ENCODE measurements around the gene TICRR. TPM values are rescaled to one million over a fixed set of nuclear protein-coding genes. Genes with fewer than 3 reads are reported as not detected.

The TICRR gene
- total and polyA plus RNA-seq, 9 donors: 0.08 to 0.32 (median 0.25) TPM

DNA sequence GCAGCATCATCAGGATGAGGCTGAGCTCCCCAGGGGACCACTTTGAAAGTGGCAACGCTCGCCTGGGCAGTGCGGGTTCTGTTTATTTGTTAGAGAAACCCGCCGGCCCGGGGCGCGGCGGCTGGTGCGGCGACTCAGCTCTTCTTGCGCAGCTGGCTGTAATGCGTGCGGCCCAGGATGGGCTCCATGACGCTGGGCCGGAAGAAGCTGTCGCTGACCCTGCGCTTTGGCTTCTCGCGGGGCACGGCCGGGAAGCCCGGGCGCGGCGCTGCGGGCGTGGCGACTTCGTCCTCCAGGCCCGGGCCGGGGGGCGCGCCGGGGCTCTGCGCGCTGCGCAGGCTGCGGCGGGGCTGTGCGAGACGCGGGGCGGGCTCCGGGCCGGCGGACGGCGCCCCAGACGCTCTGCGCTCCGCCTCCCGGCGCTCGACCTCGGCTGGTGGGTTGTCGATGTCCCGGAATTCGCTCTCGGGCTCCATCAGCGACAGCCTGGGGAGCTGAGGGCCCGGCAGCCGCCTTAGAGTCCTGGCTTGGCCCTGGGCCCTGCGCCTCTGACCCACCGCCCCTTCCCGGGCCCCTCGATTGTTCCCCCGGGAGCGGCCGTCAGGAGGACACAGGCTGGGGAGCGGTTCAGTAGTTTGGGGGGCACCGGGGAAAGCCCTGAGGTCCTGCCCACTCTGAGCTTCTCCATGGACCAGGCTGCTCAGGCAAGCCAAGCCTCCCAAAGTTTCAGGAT, 90.3 kb downstream of the TICRR start:
- peak; percentile 61 to 80 (median 73) for DNase-seq

DNA sequence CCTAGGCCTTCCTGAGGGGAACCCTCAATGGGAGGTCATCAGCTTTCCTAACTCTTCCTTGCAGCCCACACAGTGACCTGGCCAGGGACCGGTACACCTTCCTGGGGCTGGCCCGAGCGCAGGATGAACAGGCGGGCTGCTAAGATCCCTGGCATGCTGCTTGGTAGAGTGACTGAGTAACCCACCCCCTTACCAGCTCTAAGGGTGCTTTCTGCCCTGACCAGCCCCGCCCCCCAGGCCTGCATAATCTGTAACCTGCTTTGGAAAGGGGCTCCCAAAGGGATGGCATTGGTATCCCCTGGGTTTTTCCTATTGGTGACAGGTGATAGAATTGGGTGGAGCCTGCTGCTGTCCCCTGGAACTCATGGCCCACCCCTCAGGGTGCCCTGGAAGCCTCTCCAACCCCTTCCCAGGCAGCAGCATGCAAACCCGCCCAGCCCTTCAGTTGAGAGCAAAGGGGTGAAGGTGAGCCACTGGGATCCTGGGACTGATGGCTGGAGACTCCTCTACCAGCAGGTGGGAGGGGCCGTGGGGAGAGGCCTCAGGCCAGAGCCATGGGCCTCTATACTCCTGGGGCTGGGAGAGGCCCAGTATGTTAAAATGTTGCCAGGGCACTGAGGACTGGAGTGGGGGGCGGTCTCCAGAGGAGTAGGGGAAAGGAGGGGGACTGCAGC, 91.1 kb downstream of the TICRR start:
- DNase-seq: peak in 1 of 5 donors; percentile 45
- peaks cover 7% of the 10 kb centered on the region for H3K4me1 ChIP-seq (ENCODE audit: insufficient read depth)
- H3K36me3 ChIP-seq: no peaks in the 10 kb centered on the region
- WGBS, 3 donors: 84 to 91% (median 89%) methylated on average over 8 of the region's 8 CpGs
- no peaks in the 10 kb centered on the region for H3K27me3 ChIP-seq
- TF ChIP-seq, protein P1, sequence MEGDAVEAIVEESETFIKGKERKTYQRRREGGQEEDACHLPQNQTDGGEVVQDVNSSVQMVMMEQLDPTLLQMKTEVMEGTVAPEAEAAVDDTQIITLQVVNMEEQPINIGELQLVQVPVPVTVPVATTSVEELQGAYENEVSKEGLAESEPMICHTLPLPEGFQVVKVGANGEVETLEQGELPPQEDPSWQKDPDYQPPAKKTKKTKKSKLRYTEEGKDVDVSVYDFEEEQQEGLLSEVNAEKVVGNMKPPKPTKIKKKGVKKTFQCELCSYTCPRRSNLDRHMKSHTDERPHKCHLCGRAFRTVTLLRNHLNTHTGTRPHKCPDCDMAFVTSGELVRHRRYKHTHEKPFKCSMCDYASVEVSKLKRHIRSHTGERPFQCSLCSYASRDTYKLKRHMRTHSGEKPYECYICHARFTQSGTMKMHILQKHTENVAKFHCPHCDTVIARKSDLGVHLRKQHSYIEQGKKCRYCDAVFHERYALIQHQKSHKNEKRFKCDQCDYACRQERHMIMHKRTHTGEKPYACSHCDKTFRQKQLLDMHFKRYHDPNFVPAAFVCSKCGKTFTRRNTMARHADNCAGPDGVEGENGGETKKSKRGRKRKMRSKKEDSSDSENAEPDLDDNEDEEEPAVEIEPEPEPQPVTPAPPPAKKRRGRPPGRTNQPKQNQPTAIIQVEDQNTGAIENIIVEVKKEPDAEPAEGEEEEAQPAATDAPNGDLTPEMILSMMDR (IDR thresholded peaks at IDR 0.05): no peak
- TF ChIP-seq POLR2A (IDR thresholded peaks at IDR 0.05) (no peak), EP300 (IDR thresholded peaks at IDR 0.05) (no peak)
- peak overlapping the region; percentile 79 to 96 for H3K27ac ChIP-seq
- no peaks in the 10 kb centered on the region for H3K9me3 ChIP-seq
- intact Hi-C loops (cut with DNase I): no loop called here
- H3K4me3 ChIP-seq: no peak overlapping the region

More for the DNA sequence above, 90.3 kb downstream of the TICRR start:
- Histone ChIP-seq H3K9me3 (no peaks in the 10 kb centered on the region), H3K36me3 (no peaks in the 10 kb centered on the region), H3K4me3 (peak overlapping the region; percentile 39), H3K4me1 (ENCODE audit: insufficient read depth) (peaks cover 7% of the 10 kb centered on the region), H3K27me3 (no peaks in the 10 kb centered on the region), H3K27ac (peak overlapping the region; percentile 79 to 96)
- intact Hi-C loops (cut with DNase I): no loop called here
- 1 to 3% (median 2%) methylated on average over 34 to 72 of the region's 72 CpGs for WGBS, 3 donors
- no peak for TF ChIP-seq POLR2A (IDR thresholded peaks at IDR 0.05)
- TF ChIP-seq, protein P1 (IDR thresholded peaks at IDR 0.05): no peak
- no peak for TF ChIP-seq EP300 (IDR thresholded peaks at IDR 0.05)

DNA sequence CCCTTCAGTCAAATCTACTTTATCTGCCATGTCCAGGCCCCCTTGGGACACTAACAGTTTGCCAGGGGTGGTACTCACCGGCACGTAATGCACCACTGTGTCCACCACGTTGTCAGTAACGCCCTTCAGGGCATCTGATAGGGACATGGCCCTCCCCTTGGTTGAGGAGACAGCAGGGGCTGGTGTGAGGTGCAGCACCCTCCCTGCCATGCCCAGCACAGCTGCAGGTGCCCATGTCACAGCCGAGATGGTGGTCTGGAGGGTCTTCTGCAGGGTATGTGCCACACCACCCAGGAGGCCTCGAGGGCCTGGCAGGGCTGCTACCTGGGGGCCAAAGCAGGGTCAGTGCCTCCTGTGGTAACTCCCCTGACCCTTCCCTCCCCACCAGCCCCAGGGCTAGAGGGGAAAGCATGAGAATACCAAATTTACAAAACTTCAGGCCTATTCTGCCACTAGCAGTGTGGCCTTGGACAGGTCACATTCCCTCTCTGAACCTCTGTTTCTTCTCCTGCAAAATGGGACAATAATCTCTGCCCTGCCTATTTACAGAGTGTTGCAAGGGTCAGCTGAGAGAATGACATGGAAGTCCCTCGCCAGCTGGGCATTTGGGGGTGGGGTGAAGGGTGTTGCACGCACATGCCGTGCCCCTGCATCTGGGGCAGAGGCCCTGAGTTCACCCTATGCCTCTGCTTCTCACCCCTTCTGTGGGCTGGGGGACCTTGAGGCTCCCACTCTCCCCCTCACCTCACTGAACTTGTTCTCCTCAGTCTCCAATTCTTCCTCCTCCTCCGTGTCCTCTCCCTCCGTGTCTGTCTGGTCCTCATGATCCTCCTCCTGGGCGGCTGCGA, 91.8 kb downstream of the TICRR start:
- no peak for TF ChIP-seq EP300 (IDR thresholded peaks at IDR 0.05)
- no peak for TF ChIP-seq POLR2A (IDR thresholded peaks at IDR 0.05)
- TF ChIP-seq, protein P1 (IDR thresholded peaks at IDR 0.05): no peak
- Histone ChIP-seq H3K27me3 (no peaks in the 10 kb centered on the region), H3K27ac (peak overlapping the region in 1 of 2 donors; percentile 96), H3K4me3 (no peak overlapping the region), H3K9me3 (no peaks in the 10 kb centered on the region), H3K4me1 (ENCODE audit: insufficient read depth) (peaks cover 9% of the 10 kb centered on the region), H3K36me3 (no peaks in the 10 kb centered on the region)
- intact Hi-C loops (cut with DNase I): no loop called here
- WGBS, 3 donors: 77 to 83% (median 82%) methylated on average over 13 of the region's 13 CpGs
- DNase-seq: peak in 1 of 5 donors; percentile 32

DNA sequence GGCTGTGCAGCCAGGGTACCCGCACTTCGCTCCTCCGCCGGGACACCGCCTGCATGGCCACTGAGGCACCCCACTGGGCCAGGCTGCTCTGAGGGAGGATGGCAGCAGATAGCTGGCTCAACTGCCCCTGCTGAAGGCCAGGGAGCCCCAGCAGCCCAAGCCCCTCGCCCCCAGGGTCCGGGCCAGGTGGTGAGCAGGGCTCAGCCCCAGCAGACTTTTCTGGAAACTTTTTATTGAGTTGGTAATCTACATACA, 92.4 kb downstream of the TICRR start:
- peaks cover 13% of the 10 kb centered on the region for H3K4me1 ChIP-seq (ENCODE audit: insufficient read depth)
- H3K27me3 ChIP-seq: no peaks in the 10 kb centered on the region
- no peak for DNase-seq
- no peak overlapping the region for H3K4me3 ChIP-seq
- H3K27ac ChIP-seq: no peak overlapping the region
- intact Hi-C loops (cut with DNase I): no loop called here
- WGBS, 3 donors: 92 to 95% (median 92%) methylated on average over 7 of the region's 7 CpGs
- no peaks in the 10 kb centered on the region for H3K9me3 ChIP-seq
- no peak for TF ChIP-seq POLR2A (IDR thresholded peaks at IDR 0.05)
- TF ChIP-seq, protein P1 (IDR thresholded peaks at IDR 0.05): no peak
- TF ChIP-seq EP300 (IDR thresholded peaks at IDR 0.05): no peak
- no peaks in the 10 kb centered on the region for H3K36me3 ChIP-seq

All from ovary (tissue), 9 donors.